ENCODE results near the gene HOPX.

DNA sequence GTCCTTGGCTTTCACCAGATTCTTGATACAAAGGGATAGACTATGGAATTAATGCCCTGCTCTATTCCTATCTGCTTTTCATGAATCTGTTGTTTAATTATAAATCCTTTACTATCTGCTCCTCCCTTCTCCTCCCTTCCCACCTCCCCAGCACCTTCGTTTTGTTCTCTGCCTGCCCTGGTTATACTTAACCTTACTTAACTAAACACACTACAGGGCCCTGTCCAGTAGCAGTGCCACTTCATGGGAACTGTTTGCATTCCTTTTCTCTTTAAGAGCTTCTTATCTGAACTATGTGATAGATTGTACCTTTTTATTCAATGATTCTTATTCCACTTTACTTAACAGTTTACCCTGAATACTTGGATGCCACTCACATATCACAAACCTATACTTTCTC, 830 bp downstream of the HOPX start:
- TF ChIP-seq CTCF (IDR thresholded peaks at IDR 0.05; ENCODE audit: low read depth, low read length): no peak
- TF ChIP-seq POLR2A (IDR thresholded peaks at IDR 0.05; ENCODE audit: extremely low read depth, insufficient read length): no peak

All from NB4 (cell line).